Gastrocnemius medialis (tissue), 4 donors: Measurements from ENCODE around the gene FOS. TPM values are rescaled to one million over a fixed set of nuclear protein-coding genes. Genes with fewer than 3 reads are reported as not detected.

Source experiments
- ATAC-seq, 2 donors: fragments of 150-250 bp; one replicate each; pipeline ENCODE4 v1.9.1; 2016
- DNase-seq, 2 donors: peaks; one replicate each; pipeline ENCODE4 v3.0.0-alpha.2; 2019
- H3K27ac ChIP-seq, 4 donors: fragments of 200-600 bp; sonication (generic); 1 replicate in 1 of 4; 2 replicates in 3 of 4; pipeline ENCODE4 v1.5.1; 2016 to 2018; ENCODE audit warnings: mild to moderate bottlenecking in 2 of 4, moderate library complexity in 1 of 4
- H3K27me3 ChIP-seq, 3 donors: fragments of 200-600 bp; sonication (generic) in 2 of 3; 1 replicate in 1 of 3; 2 replicates in 2 of 3; pipeline versions ENCODE4 v1.5.1 to v1.6.0; 2016 to 2019; ENCODE audit warnings: mild to moderate bottlenecking in 1 of 3, moderate library complexity in 1 of 3
- H3K36me3 ChIP-seq, 2 donors: fragments of 200-600 bp; sonication (generic) in 1 of 2; one replicate each; pipeline ENCODE4 v1.5.1; 2017 to 2018
- H3K4me1 ChIP-seq, 2 donors: fragments of 200-600 bp; sonication (generic) in 1 of 2; one replicate each; pipeline ENCODE4 v1.5.1; 2016 to 2017; ENCODE audit warnings: mild to moderate bottlenecking in 2 of 2
- H3K4me3 ChIP-seq, 4 donors: fragments of 200-600 bp; sonication (generic) in 3 of 4; 1 replicate in 1 of 4; 2 replicates in 3 of 4; pipeline ENCODE4 v1.5.1; 2016 to 2019; ENCODE audit warnings: mild to moderate bottlenecking in 2 of 4
- H3K9me3 ChIP-seq, 3 donors: fragments of 200-600 bp; sonication (generic) in 2 of 3; 1 replicate in 1 of 3; 2 replicates in 2 of 3; pipeline ENCODE4 v1.5.1; 2016 to 2019
- CTCF ChIP-seq, 5 experiments: fragments of 450-650 bp in 3 of 5; fragments of 200-600 bp in 2 of 5; sonication (generic) in 2 of 5; IDR thresholded peaks in 4 of 5; conservative IDR thresholded peaks in 1 of 5; 1 replicate in 4 of 5; 2 replicates in 1 of 5; pipeline ENCODE4 v1.5.1; 2016 to 2019; ENCODE audit warnings: antibody characterized with exemption in 5 of 5, mild to moderate bottlenecking in 3 of 5, moderate library complexity in 3 of 5
- POLR2A ChIP-seq, 2 donors: fragments of 450-650 bp; IDR thresholded peaks; one replicate each; pipeline ENCODE4 v1.6.1; 2017; ENCODE audit warnings: antibody characterized with exemption in 2 of 2, mild to moderate bottlenecking in 2 of 2, moderate library complexity in 2 of 2
- in situ Hi-C, 4 donors: fragments of 200-750 bp; cut with MboI; loops; one replicate each; pipeline versions ENCODE4 v1.15.0 to v1.8.0; 2017; ENCODE audit warnings: low sequenced_read_pairs in 4 of 4
- intact Hi-C: fragments of 100-400 bp; cut with DNase I; formaldehyde crosslinking; loops from one replicate; pipeline ENCODE4 v1.15.1; 2023; ENCODE audit warnings: low total_unique reads
- total RNA-seq, 4 donors: library from RNA; depleted of rRNA; stranded (reverse); fragments of >200 nt; gene quantifications; one replicate each; pipeline versions ENCODE4 v1.1.0 to v1.2.3, GENCODE V29; 2016

The FOS gene
- total RNA-seq, 4 donors from 2014 or later: 16.3 to 110 (median 53.5) TPM

- Histone ChIP-seq H3K4me3 (peak overlapping the region in 2 of 4 donors; percentile 8 to 13), H3K27me3 (no peaks in the 10 kb centered on the region), H3K4me1 (peaks cover 34 to 38% of the 10 kb centered on the region in 2 donors), H3K36me3 (no peaks in the 10 kb centered on the region), H3K9me3 (no peaks in the 10 kb centered on the region), H3K27ac (peak overlapping the region; percentile 87 to 98 (median 93))
- DNase-seq (no peak), ATAC-seq (peak; percentile 2 to 7)
- in situ Hi-C loops (loop anchor here in 2 of 4 donors (10.0 kb wide), 2 partner anchors 58 to 82 kb away; no protein-coding TSS in a partner anchor), intact Hi-C loops (loop anchor here (1.0 kb wide), 4 partner anchors 22 to 104 kb away; partner anchors contain the start of gene TMED10)
- TF ChIP-seq CTCF (IDR thresholded peaks at IDR 0.05 in 4 of 5, conservative IDR thresholded peaks at IDR 0.05 in 1 of 5): no peak
- TF ChIP-seq POLR2A (IDR thresholded peaks at IDR 0.05): no peak
Observed at GRCh38 chr14:75236901-75237419, 41.7 kb upstream of the FOS start.

DNA sequence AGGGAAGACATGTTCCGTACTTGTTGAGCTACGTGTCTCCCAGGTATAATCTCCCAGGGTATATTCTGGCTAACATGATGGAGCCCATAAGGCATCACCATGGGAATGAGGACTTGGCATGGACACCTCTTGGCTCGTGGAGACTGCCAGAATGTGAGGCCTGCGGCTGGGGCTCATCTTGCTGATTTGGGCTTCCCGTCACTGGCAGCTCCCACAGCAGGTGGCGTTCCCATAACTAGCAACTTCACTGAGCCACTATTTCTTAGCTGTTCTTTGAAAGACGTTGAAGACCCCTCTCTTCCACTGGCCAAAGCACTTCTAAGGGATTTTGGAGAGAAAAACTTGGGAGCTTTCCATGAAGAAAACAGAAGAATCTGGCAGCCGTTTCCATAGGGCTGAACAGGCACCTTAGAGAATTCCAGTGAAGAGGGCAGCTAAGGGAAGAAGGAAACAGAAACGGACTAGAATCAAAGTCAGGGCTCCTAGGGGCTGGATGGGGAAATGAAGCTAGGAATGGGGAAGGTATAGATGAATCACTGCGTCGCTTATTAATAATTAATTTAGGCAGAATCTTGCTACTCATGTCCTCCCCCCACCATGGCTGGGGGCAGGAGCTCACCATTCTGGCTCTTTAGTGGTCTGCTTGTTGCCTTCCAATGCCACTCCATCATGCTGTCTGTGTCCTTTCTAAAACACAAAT is 39.7 kb upstream of the FOS start:
- intact Hi-C loops: loop anchor here (2.0 kb wide), 2 partner anchors 40 to 56 kb away; partner anchors contain the start of gene FOS
- Histone ChIP-seq H3K27me3 (no peaks in the 10 kb centered on the region), H3K36me3 (no peaks in the 10 kb centered on the region), H3K9me3 (no peaks in the 10 kb centered on the region), H3K27ac (peak overlapping the region; percentile 87 to 98 (median 93)), H3K4me1 (peaks cover 40 to 43% of the 10 kb centered on the region in 2 donors), H3K4me3 (no peak overlapping the region)
- TF ChIP-seq CTCF (IDR thresholded peaks at IDR 0.05 in 4 of 5, conservative IDR thresholded peaks at IDR 0.05 in 1 of 5): peak in 4 of 5 experiments; percentile 14 to 37 (median 22)
- no peak for TF ChIP-seq POLR2A (IDR thresholded peaks at IDR 0.05)
- in situ Hi-C loops: loop anchor here in 2 of 4 donors (10.0 kb wide), 2 partner anchors 56 to 84 kb away; no protein-coding TSS in a partner anchor
- ATAC-seq: no peak
- DNase-seq: no peak

GRCh38 chr14:75240781-75241180 is 37.8 kb upstream of the FOS start:
- ATAC-seq (no peak), DNase-seq (no peak)
- H3K36me3 ChIP-seq: no peaks in the 10 kb centered on the region
- in situ Hi-C loops (no loop called here), intact Hi-C loops (no loop called here)
- TF ChIP-seq POLR2A (IDR thresholded peaks at IDR 0.05) (no peak), CTCF (IDR thresholded peaks at IDR 0.05 in 4 of 5, conservative IDR thresholded peaks at IDR 0.05 in 1 of 5) (no peak)
- H3K9me3 ChIP-seq: no peaks in the 10 kb centered on the region
- no peak overlapping the region for H3K4me3 ChIP-seq
- H3K27ac ChIP-seq: peak overlapping the region in 3 of 4 donors; percentile 93 to 98 (median 93)
- peaks cover 42 to 46% of the 10 kb centered on the region in 2 donors for H3K4me1 ChIP-seq
- no peaks in the 10 kb centered on the region for H3K27me3 ChIP-seq

DNA sequence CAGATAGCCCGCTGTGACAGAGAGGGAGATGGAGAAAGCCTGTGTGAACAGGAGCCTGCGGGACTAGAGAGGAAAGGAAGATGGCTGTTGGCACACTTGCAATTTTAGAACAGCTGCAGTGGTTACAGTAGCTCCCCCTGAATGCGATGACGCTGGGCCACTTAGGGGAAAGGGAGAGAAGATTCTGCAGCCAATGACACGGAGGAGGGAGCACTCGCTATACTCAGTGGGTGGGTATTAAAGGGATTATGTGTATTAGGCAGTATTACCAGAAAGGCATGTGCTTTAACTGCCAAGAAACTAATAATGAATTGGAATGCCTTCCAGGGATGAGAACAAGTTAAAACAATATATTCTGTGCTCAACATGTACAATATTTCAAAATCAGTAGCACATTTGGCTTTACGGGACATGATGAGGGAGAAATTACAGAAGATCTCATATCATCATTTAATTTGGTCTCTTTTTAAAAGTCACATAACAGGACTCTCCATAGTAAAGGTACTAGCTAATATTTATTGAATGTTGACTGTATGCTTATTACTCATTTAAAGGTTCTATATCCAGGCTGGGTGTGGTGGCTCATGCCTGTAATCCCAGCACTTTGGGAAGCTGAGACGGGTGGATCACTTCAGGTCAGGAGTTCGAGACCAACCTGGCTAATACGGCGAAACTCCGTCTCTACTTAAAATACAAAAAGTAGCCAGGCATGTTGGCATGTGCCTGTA is 35.9 kb upstream of the FOS start:
- H3K27ac ChIP-seq: peak overlapping the region; percentile 64 to 98 (median 78)
- DNase-seq (peak in 1 of 2 donors; percentile 65), ATAC-seq (peak; percentile 25 to 53)
- intact Hi-C loops: no loop called here
- H3K36me3 ChIP-seq: no peaks in the 10 kb centered on the region
- in situ Hi-C loops: no loop called here
- no peak overlapping the region for H3K4me3 ChIP-seq
- peaks cover 25 to 33% of the 10 kb centered on the region in 2 donors for H3K4me1 ChIP-seq
- H3K9me3 ChIP-seq: no peaks in the 10 kb centered on the region
- TF ChIP-seq CTCF (IDR thresholded peaks at IDR 0.05 in 4 of 5, conservative IDR thresholded peaks at IDR 0.05 in 1 of 5) (no peak), POLR2A (IDR thresholded peaks at IDR 0.05) (no peak)
- no peaks in the 10 kb centered on the region for H3K27me3 ChIP-seq
